Measurements from ENCODE around the gene TIMP1. TPM values are rescaled to one million over a fixed set of nuclear protein-coding genes. Genes with fewer than 3 reads are reported as not detected.
A peak's percentile ranks its signal among the peaks of the same experiment; 100 is the strongest.
"Not testable (repeated sequence)": the region's sequence is repeated elsewhere in the genome, so short reads cannot be mapped to it uniquely, and the experiment has no call there.

TIMP1 gene
- total RNA-seq, 1 experiment from 2014 or later = 89.0 TPM

DNA sequence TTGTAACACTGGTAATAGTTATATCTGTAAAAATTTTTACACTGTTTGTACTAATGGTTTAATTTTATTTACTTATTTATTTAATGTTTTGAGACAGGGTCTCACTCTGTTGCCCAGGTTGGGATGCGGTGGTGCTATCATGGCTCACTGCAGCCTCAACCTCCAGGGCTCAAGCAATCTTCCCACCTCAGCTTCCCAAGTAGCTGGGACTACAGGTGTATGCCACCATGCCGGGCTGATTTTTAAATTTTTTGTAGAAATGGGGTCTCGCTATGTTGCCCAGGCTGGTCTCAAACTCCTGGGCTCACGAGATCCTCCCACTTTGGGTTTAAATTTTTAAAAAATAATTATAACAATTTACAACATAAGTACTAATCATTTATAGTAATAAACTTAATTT lies 20.9 kb downstream of the TIMP1 start:
- not testable (repeated sequence) for DNase-seq (ENCODE audit: low spot score)

DNA sequence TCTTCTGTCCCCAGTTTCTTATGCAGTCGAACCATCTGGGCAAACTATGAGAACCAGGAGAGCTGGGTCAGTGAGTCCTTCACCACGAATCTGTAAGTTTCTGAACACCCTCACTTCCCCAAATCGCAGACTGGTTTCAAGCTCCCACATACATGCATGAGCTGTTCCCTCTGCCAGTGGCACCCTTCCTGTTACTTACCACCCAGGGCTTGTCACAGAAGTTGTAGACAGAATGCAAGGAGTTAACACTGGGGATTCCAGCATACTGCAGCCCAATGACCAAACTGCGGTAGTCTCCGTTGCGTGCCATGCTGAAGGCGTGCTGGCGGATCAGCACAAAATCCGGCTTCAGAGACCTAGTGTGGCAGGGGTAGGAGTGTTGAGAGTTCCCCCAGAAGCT lies 22.8 kb downstream of the TIMP1 start:
- DNase-seq (ENCODE audit: low spot score) = no peak

DNA sequence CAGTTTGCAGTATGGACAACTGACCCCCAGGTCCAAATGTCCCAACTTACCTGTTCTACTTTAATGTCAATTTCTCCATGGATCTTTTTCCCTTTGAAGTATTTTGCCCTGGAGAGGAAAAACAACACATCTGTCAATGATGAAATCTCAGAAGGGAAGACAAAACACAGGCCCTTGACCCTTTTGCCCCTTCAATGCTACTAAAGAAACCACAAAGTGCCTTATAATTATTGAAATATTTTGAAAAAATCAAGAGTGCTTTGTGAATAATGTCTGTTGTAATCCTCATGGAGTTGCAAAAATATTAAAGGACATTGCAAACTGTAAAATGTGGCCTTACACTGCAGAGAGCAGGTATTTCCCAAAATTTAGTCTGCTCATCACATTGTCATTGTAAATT lies 24.9 kb downstream of the TIMP1 start:
- DNase-seq (ENCODE audit: low spot score) = no peak

DNA sequence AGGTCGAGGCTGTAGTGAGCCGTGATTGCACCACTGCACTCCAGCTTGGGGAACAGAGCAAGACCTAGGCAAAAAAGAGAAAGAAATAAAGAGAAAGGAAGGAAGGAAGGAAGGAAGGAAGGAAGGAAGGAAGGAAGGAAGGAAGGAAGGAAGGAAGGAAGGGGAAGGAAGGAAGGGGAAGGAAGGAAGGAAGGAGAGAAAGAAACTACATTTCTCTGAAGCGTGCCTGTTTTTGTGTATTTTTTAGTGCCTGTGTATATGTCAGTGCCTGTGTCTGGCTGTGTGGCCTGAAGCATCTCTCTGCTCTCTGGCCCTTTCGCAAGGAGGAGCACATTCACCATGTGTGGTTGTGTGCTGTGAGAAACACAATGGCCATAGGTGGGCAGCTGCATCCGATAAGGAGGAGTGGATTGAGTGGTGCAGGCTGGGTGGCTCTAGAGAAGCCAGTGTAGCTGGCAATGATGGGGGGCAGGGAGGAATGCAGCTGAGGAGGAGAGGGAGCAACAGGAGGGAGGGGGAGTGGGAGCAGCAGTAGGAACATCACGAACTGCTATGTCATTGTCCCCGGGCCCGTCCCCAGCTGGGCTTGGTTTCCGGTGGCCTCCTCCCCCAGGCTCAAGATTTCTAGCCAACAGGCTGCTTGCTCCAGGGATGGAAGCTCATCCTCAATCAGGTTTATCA lies 26.0 kb downstream of the TIMP1 start:
- DNase-seq (ENCODE audit: low spot score) = no peak

DNA sequence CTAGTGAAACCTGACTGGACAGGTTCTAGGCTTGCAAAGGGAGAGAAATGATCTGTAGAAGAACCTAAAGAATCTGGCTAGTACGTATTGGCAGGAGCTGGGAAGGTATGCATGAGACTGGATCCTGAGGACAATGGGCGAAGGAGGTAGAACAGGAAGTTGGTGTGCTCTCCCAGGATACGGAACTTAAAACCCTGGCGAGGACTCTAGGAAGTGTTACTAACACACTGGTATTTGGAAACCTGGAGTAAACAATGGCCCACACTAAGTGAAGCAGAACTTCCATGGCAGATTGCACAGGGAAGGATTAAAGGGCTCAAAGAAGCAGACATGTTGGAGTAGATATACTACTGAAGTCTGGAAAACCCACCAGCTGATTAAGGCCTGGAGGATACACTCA lies 28.3 kb downstream of the TIMP1 start:
- no peak for DNase-seq (ENCODE audit: low spot score)

DNA sequence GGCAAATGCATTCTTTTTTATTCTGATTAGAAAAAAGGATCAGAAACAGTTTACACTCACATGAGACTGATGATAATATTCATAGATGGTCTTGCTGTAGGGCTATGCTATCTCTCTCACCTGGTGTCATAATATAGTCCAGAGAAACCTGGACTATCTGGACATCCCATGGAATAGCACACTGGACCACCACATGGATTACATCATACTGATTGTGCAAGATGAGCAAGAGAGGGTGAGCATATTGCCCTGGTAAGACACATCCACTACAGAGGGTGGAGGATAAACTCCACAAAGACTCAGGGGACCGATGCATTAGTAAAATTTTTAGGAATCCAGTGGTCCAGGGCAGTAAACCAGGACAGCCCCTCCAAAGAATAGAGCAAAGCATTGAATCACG lies 29.3 kb downstream of the TIMP1 start:
- DNase-seq (ENCODE audit: low spot score) = no peak

DNA sequence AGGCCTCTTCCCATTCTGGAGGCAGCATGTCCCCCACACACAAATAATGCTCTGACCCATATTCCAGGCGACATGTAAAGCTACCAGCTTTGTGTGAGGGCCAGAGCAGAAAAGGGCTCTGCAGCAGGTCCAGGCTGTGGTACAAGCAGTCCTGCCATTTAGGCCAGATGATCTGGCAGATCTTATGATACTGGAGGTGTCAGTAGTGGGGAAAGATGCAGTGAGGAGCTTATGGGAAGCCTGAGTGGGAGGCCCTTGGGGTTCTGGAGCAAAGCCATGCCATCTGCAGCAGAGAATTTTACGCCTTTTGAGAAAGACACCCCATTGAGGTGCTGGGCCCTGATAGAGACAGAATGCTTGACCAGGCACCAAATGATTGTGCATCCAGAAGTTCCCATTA lies 29.7 kb downstream of the TIMP1 start:
- no peak for DNase-seq (ENCODE audit: low spot score)

DNA sequence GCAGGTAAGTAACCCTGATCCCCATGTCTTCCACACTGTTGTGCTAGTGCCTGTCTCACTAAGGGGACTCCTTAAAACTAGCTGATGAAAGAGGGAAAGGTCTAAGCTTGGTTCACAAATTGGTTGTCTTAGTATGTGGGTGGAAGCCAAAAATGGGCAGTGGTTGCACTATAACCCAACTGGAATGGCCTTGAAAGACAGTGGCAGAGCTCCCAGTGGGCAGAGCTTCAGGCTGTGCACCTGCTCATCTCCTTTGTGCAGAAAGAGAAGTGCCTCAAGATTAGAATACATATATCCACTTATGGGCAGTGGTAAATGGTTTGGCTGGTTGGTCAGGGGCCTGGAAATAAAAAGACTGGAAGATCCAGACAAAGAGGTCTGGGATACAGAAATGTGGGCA lies 30.2 kb downstream of the TIMP1 start:
- DNase-seq (ENCODE audit: low spot score) = no peak

DNA sequence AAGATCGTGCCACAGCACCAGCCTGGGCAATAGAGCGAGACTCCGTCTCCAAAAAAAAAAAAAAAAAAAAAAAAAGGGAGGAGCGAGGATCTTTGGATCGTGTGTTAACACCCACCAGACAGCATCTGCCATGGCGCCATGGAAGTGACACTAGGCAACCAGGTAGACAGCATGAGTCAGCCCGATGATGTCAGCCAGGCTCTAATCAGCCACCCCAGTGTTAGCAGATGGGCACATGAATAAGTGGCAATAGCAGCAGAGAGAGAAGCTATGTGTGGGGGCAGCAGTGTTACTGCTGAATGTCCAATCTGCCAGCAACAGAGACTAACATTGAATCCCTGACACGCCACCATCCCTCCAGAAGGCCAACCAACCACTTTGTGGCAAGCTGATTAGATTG lies 30.8 kb downstream of the TIMP1 start:
- DNase-seq (ENCODE audit: low spot score) = no peak

DNA sequence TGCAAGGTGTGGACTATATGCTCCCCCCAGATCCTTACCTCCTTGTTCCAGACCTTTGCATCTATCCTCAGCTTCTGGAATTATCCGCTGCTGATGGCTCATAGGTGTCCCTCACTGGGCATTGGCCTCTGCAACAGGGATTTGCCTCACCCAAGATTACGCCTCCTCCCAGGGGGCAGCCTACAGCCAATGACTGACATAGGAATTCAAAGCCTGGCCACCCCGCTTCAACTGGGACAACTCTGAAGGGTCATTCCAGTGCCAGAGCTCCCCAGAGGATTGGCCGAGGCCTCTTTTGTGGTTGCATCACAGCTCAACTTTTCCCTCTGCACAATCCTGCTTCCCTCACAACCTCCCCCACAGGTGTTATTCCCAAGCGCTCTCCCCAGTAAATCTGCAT lies 32.4 kb downstream of the TIMP1 start:
- no peak for DNase-seq (ENCODE audit: low spot score)

DNA sequence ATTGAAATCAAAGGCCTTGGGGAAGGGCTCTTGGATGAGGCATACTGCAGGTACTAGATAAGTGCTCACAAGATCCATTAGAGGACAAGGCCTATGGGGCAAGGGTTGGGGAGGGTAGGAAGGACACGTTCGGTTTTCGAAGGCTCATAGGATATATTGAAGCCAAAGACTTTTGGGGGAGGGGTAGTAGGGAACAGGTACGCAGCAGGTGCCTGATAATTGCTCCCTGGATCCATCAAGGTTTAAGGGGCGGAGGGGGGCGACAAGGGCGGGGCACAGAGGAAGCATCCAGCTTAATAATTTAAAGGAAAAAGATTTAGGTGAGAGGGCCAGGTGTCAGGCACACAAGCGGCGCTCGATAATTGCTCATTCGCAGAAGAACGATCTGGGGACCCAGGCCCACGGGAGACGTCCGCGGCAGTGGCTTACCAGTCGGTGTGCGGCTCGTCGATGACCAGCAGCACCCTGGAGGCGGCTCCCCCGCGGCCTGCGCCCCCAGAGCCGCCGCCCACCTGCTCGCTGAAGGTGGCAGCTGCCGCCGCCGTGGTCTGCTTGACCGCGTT lies 36.8 kb downstream of the TIMP1 start:
- DNase-seq (ENCODE audit: low spot score) = no peak

DNA sequence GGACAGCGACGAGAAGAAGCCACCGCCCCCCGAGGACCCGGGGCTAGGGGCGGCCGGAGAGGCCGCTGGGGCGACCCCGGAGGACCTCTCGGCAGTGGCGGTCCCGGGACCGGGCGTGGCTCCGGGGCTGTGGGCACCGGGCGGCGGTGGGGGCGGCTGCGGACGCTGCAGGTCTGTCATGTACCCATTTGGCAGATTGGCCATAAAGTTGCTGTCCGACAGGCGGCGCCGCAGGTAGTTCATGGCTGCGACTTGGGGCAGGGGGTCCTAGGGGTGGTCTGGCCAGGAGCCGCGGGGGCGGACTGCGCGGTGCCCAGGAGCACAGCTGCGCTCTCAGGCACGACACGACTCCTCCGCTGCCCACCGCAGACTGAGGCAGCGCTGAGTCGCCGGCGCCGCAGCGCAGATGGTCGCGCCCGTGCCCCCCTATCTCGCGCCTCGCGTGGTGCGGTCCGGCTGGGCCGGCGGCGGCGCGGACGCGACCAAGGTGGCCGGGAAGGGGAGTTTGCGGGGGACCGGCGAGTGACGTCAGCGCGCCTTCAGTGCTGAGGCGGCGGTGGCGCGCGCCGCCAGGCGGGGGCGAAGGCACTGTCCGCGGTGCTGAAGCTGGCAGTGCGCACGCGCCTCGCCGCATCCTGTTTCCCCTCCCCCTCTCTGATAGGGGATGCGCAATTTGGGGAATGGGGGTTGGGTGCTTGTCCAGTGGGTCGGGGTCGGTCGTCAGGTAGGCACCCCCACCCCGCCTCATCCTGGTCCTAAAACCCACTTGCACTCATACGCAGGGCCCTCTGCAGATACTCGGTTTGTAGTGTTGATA lies 37.5 kb downstream of the TIMP1 start, which contains the start of gene SYN1:
Gene SYN1 (minus strand): TSS at position 372 of the 817 bp plus-strand sequence. CDS start 129 bp downstream, at position 243.
- peak; percentile 53 for DNase-seq (ENCODE audit: low spot score)

DNA sequence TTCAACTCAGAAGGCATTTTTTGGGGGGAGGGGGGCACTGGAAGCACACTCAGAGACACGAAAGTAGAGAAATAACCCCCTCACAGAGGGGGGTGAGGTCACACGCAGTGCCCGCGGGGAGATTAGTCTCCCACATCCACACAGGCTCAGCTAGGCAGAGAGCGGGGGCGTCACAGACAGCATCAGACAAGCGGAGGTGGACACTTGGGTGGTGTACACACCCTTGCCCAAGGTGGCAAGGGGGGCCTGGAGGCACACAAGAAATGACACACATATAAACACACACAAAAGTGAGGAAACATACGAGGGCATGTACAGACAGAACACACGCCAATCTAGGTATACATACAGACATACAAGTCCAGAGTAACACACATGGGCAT lies 38.1 kb downstream of the TIMP1 start:
- DNase-seq (ENCODE audit: low spot score) = no peak

DNA sequence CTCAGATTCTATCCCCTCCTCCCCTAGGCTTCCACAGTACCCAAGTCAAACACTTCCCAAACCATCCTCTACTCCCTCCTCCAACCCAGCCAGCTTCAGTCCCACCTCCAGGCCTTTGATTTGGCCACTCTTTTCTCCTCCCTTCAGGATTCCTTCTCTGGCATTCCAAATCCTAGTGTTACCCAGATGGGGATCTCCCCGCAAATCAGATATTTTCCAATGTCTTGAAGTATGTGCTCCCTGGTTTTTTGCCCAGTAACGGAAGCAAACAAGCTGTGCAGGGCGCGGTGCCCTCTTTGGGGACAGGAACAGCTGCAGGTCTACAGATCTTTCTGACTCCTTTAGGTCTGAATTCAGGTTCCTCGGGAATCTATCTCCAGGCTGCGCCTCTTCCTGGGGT lies 39.6 kb downstream of the TIMP1 start:
- DNase-seq (ENCODE audit: low spot score) = no peak

DNA sequence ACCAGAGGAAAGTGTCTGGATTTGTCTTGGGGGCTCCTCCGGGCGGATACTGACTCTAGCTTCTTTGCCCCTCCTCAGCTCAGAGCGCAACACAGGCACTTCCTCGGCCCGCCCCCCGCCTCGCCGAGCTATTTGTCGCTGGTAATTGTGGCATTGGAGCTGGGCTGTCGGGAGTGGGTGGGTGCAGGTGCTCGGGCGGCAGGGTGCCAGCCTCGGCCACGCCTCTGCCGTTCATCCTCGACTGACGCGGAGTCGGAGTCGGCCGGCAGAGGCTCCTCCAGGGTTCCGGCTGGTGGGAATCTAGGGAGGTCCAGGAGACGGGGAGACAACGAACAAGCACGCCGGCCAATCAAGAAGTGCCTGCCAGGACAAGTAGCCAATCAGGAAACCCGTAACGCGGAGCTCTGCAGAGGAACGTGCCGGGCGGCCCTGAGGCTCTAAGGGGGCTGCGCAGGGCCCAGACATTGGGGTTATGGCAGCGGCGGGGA lies 41.3 kb downstream of the TIMP1 start:
- no peak for DNase-seq (ENCODE audit: low spot score)

DNA sequence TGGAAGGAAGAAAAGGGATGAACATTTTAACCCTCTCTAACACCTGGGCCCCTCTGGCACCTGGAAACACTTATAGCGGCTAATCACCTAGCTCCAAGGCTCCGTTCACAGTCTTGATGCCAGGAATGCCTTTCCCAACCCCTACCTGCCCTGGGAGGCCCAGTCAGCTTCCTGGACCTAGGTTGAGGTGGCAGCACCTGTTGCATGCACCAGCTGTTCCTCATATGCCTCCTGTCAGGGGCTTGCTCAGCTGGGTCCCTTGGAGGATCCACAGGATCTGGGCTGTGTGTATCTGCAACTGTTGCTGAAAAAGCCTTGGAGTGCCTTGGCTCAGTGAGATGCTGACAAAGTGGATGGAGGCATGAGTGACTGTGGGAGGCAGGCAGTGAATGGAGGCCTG lies 43.1 kb downstream of the TIMP1 start:
- DNase-seq (ENCODE audit: low spot score) = no peak

DNA sequence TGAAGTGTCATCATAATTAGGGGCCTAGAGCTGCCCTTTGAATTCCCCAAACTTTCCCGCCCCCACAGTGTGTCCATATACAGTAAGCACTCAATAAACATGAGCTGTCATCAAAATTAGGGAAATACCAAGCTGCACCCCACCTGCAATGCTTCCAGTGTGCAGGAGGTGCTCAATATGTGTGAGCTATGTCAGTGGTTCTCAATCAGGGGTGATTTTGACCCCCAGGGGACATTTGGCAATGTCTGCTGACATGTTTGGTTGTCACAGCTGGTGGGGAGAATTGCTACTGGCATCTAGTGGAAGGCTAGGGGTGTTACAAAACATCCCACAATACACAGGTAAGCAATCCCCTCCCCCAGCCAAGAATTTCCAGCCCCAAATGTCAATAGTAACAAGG lies 46.7 kb downstream of the TIMP1 start:
- no peak for DNase-seq (ENCODE audit: low spot score)

DNA sequence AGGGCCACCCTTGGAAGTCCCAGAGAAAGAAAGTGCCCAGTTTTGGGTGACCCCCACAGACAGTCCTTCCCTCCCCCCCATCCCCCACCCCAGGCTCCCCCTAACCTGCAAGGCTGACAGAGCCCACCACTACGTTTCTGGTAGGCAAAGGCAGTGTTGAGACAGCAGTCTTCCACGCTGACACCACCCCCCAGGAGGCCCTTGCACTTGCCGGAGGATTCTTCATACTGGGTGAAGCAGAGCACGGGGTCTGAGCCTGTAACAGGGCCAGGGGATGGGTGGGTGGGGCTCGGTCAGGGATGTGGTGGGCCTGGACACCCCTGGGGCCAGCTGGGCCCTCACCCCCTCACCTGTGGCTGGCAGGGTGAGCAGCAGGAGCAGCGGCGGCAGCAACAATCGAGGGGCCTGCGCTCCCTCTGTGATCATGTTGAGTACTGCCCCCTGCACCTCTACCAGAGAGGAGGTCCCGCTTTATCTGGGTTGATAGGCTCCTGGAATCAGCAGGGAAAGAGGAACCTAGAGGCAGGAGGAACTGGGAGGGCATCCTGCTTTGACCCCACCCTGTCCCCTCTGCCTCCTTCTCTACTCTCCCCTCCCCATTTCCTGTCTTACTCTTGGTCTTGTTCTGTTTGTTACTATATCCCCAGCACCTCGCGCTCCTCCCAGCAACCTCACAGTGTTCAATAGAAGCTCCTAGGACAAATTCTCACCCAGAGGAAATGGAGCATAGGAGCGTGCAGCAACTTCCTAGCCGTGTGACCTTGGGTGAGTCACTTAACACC lies 47.4 kb downstream of the TIMP1 start, which contains the start of gene CFP:
Gene CFP (minus strand): TSS at position 512 of the 782 bp plus-strand sequence. CDS start 86 bp downstream, at position 426.
- no peak for DNase-seq (ENCODE audit: low spot score)

DNA sequence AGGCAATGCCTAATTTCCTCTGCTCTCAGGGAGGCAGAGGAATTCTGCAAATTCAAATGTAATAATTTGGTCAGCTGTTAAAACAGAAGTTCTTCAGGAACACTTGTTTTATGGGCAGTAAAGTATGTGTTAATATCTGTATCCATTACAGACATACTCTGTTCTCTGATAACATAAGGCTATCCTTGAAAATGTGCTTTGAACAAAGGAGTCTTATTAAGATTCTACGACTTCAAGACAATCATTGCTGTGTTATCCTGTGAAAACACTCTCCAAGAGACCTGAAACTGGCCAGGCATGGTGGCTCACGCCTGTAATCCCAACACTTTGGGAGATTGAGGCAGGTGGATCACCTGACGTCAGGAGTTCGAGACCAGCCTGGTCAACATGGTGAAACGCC lies 49.4 kb downstream of the TIMP1 start:
- no peak for DNase-seq (ENCODE audit: low spot score)

DNA sequence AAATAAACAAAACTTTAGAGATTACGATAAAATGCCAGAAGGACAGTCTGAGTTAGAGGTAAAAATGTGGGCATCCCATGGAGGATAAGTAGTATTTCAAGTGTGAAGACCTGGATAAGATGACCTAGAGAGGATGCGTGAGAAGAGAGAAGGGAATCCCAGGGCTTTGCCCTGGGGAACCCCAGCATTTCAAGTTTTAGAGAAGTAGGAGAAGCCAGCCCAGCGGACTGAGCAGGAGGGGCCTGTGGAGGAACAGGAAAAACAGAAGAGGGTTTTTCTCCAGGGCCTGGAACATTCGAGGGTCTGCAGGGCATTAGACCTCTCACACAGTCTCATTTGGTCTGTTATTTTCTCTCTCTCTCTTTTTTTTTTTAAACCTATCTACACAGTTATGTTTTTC lies 50.4 kb downstream of the TIMP1 start:
- DNase-seq (ENCODE audit: low spot score) = no peak

DNA sequence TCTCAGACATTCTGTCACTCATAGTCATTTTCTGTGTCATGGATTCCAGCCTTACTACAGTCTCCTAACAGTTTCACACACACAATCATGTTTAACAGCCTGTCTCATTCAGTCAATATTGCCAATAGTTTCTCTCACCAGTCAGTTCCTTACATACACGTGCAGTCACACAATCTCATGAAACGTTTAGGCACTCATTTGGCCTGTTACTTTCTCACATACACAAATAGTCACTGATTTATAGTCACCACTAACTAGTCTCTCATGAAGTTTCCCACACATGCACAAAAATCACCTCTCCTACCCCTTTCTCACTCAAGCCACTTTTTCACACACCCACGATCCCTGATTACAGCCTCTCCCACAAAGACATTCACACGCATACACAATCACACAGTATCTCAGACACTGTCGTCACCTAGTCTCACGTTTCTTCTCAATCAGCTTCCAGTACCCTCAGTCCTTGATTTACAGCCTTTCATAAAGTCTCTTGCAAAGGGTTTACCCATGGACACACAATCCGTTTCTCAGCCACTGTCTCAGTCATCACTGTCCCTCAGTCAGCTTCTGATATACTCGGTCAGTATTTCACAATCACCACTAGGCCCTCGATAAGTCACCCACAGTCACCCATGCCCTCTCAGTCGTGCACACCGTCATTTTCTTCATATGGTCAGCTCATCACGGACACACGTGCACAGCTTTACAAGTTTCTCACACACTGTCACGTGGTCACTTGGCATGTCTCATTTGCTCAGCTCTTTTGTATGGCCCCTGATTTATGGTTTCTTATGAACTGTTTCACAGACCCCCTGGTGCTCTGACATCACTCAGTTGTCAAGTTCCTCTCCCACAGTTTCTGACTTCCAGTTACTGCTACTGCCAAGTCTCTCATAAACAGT lies 51.7 kb downstream of the TIMP1 start:
- DNase-seq (ENCODE audit: low spot score) = no peak
